ENCODE data around the gene EBPL. TPM values are rescaled to one million over a fixed set of nuclear protein-coding genes. Genes with fewer than 3 reads are reported as not detected.
A peak's percentile ranks its signal among the peaks of the same experiment; 100 is the strongest.

Gene EBPL
- polyA plus RNA-seq, 3 donors, result 10.2 to 29.4 (median 27.3) TPM

GRCh38 chr13:49694446-49694845, 3.2 kb upstream of the EBPL start:
- intact Hi-C loops (cut with micrococcal nuclease), result loop anchor here in 1 of 2 donors (5.0 kb wide), 1 partner anchor 98 kb away; the partner anchor contains the start of gene KPNA3
- H3K79me2 ChIP-seq (ENCODE audit: insufficient read depth, low read length), result peaks cover 14% of the 10 kb centered on the region
- Mint-ChIP-seq H3K27me3 (ENCODE audit: low read depth in 3 of 3) (peaks cover 0 to 5% (median 2%) of the 10 kb centered on the region in 3 donors), H3K36me3 (peaks cover 13 to 14% of the 10 kb centered on the region in 2 donors), H3K27ac (peak overlapping the region in 1 of 7 donors; percentile 1), H3K4me3 (peak overlapping the region in 1 of 2 donors; percentile 16), H3K9me3 (no peaks in the 10 kb centered on the region), H3K4me1 (peaks cover 36% of the 10 kb centered on the region)
- no peak for TF ChIP-seq CTCF (IDR thresholded peaks at IDR 0.05)
- H3K4me1 ChIP-seq (ENCODE audit: control insufficient read depth in 1 of 2, insufficient read depth in 2 of 2, low read length in 2 of 2), result peaks cover 30 to 37% of the 10 kb centered on the region in 2 donors
- H3K4me3 ChIP-seq (replicated peaks in 1 of 3; ENCODE audit: low read depth in 2 of 3, low read length in 3 of 3), result no peak overlapping the region
- no peak overlapping the region for H3K27ac ChIP-seq (ENCODE audit: low read depth in 1 of 2, low read length in 2 of 2)
- DNase-seq, result peak in 2 of 3 donors; percentile 5 to 22
- no peaks in the 10 kb centered on the region for H3K9me3 ChIP-seq (replicated peaks in 1 of 2; ENCODE audit: control insufficient read depth in 1 of 2, insufficient read depth in 1 of 2, low read length in 2 of 2)
- no peaks in the 10 kb centered on the region for H3K27me3 ChIP-seq (ENCODE audit: control insufficient read depth in 2 of 2, insufficient read depth in 2 of 2, low read length in 2 of 2)
- no CpG with 5 or more reads among the region's 1 CpG for WGBS (ENCODE audit: insufficient coverage)
- H2AFZ ChIP-seq (ENCODE audit: insufficient read depth, low read depth, low read length, poor library complexity, severe bottlenecking), result no peak overlapping the region
- peaks cover 0 to 14% of the 10 kb centered on the region in 2 donors for H3K36me3 ChIP-seq (replicated peaks in 1 of 2; ENCODE audit: control insufficient read depth in 1 of 2, insufficient read depth in 2 of 2, low read length in 2 of 2)
- H4K20me1 ChIP-seq (ENCODE audit: insufficient read depth, low read length), result no peaks in the 10 kb centered on the region
- no peak overlapping the region for H3K9ac ChIP-seq (ENCODE audit: insufficient read depth, low read length, poor library complexity, severe bottlenecking)
- H3K4me2 ChIP-seq (replicated peaks; ENCODE audit: extremely low read depth, low read length, poor library complexity, severe bottlenecking), result no peak overlapping the region

GRCh38 chr13:49693877-49694276, 2.6 kb upstream of the EBPL start:
- Histone ChIP-seq H3K4me2 (replicated peaks; ENCODE audit: extremely low read depth, low read length, poor library complexity, severe bottlenecking) (no peak overlapping the region), H3K9me3 (replicated peaks in 1 of 2; ENCODE audit: control insufficient read depth in 1 of 2, insufficient read depth in 1 of 2, low read length in 2 of 2) (no peaks in the 10 kb centered on the region), H3K79me2 (ENCODE audit: insufficient read depth, low read length) (peaks cover 19% of the 10 kb centered on the region), H3K27ac (ENCODE audit: low read depth in 1 of 2, low read length in 2 of 2) (no peak overlapping the region), H3K9ac (ENCODE audit: insufficient read depth, low read length, poor library complexity, severe bottlenecking) (no peak overlapping the region), H3K36me3 (replicated peaks in 1 of 2; ENCODE audit: control insufficient read depth in 1 of 2, insufficient read depth in 2 of 2, low read length in 2 of 2) (peaks cover 0 to 11% of the 10 kb centered on the region in 2 donors), H4K20me1 (ENCODE audit: insufficient read depth, low read length) (no peaks in the 10 kb centered on the region), H2AFZ (ENCODE audit: insufficient read depth, low read depth, low read length, poor library complexity, severe bottlenecking) (no peak overlapping the region), H3K4me1 (ENCODE audit: control insufficient read depth in 1 of 2, insufficient read depth in 2 of 2, low read length in 2 of 2) (peaks cover 30 to 37% of the 10 kb centered on the region in 2 donors), H3K4me3 (replicated peaks in 1 of 3; ENCODE audit: low read depth in 2 of 3, low read length in 3 of 3) (no peak overlapping the region), H3K27me3 (ENCODE audit: control insufficient read depth in 2 of 2, insufficient read depth in 2 of 2, low read length in 2 of 2) (no peaks in the 10 kb centered on the region)
- TF ChIP-seq CTCF (IDR thresholded peaks at IDR 0.05), result no peak
- WGBS (ENCODE audit: insufficient coverage), result 79% methylated on average over 3 of the region's 3 CpGs
- no peaks in the 10 kb centered on the region for H3K9me3 Mint-ChIP-seq
- no peak overlapping the region for H3K4me3 Mint-ChIP-seq
- H3K27me3 Mint-ChIP-seq (ENCODE audit: low read depth in 3 of 3), result peaks cover 0 to 5% (median 2%) of the 10 kb centered on the region in 3 donors
- intact Hi-C loops (cut with micrococcal nuclease), result loop anchor here in 1 of 2 donors (5.0 kb wide), 1 partner anchor 98 kb away; the partner anchor contains the start of gene KPNA3
- DNase-seq, result no peak
- peaks cover 36% of the 10 kb centered on the region for H3K4me1 Mint-ChIP-seq
- H3K27ac Mint-ChIP-seq, result no peak overlapping the region
- peaks cover 11 to 12% of the 10 kb centered on the region in 2 donors for H3K36me3 Mint-ChIP-seq

Data from CD14-positive monocyte (primary cell).